HUES48 (cell line): ENCODE data around the gene LRRC73.
"Not testable (repeated sequence)": the region's sequence is repeated elsewhere in the genome, so short reads cannot be mapped to it uniquely, and the experiment has no call there.

Source experiments
- H3K27ac ChIP-seq: one replicate; pipeline ENCODE4 v1.7.0; 2013; ENCODE audit warnings: low read depth, low read length, inconsistent platforms
- H3K27me3 ChIP-seq: 2 replicates; pipeline ENCODE4 v1.6.1; 2013; ENCODE audit warnings: mild to moderate bottlenecking, low read length; ENCODE audit not compliant: control insufficient read depth, insufficient read depth
- H3K36me3 ChIP-seq: 2 replicates; pipeline ENCODE4 v1.6.1; 2013; ENCODE audit warnings: low read length; ENCODE audit not compliant: control insufficient read depth, insufficient read depth
- H3K4me1 ChIP-seq: 2 replicates; pipeline ENCODE4 v1.6.1; 2013; ENCODE audit warnings: mild to moderate bottlenecking, low read length; ENCODE audit not compliant: control insufficient read depth, insufficient read depth
- H3K4me3 ChIP-seq: 2 replicates; pipeline ENCODE4 v1.5.1; 2013; ENCODE audit warnings: mild to moderate bottlenecking, low read depth, low read length
- H3K9ac ChIP-seq: 2 replicates; pipeline ENCODE4 v1.6.1; 2013; ENCODE audit warnings: mild to moderate bottlenecking, low read depth, low read length, moderate library complexity
- H3K9me3 ChIP-seq: 2 replicates; pipeline ENCODE4 v1.6.1; 2013; ENCODE audit warnings: low read length; ENCODE audit not compliant: control insufficient read depth, insufficient read depth

The LRRC73 gene

GRCh38 chr6:43499028-43499815 lies 10.9 kb downstream of the LRRC73 start:
- Histone ChIP-seq H3K27ac (no peak overlapping the region), H3K4me1 (peaks cover 13% of the 10 kb centered on the region), H3K36me3 (peaks cover 66% of the 10 kb centered on the region), H3K9me3 (no peaks in the 10 kb centered on the region), H3K9ac (no peak overlapping the region), H3K4me3 (no peak overlapping the region), H3K27me3 (no peaks in the 10 kb centered on the region)

- Histone ChIP-seq H3K4me1 (peaks cover 13% of the 10 kb centered on the region), H3K36me3 (peaks cover 60% of the 10 kb centered on the region)
- H3K4me3 ChIP-seq, H3K9me3 ChIP-seq, H3K27ac ChIP-seq, H3K27me3 ChIP-seq, H3K9ac ChIP-seq: not testable (repeated sequence)
Observed at GRCh38 chr6:43498291-43498690, 11.9 kb downstream of the LRRC73 start.

GRCh38 chr6:43497689-43498088 lies 12.5 kb downstream of the LRRC73 start:
- Histone ChIP-seq H3K27ac (no peak overlapping the region), H3K9ac (no peak overlapping the region), H3K27me3 (no peaks in the 10 kb centered on the region), H3K4me3 (no peak overlapping the region), H3K9me3 (no peaks in the 10 kb centered on the region), H3K36me3 (peaks cover 54% of the 10 kb centered on the region), H3K4me1 (peaks cover 19% of the 10 kb centered on the region)

GRCh38 chr6:43497129-43497396 lies 13.1 kb downstream of the LRRC73 start:
- H3K27me3 ChIP-seq = no peaks in the 10 kb centered on the region
- H3K9ac ChIP-seq = no peak overlapping the region
- peaks cover 24% of the 10 kb centered on the region for H3K4me1 ChIP-seq
- no peak overlapping the region for H3K27ac ChIP-seq
- H3K4me3 ChIP-seq = no peak overlapping the region
- peaks cover 47% of the 10 kb centered on the region for H3K36me3 ChIP-seq
- no peaks in the 10 kb centered on the region for H3K9me3 ChIP-seq

- peaks cover 24% of the 10 kb centered on the region for H3K4me1 ChIP-seq
- H3K9ac ChIP-seq = no peak overlapping the region
- H3K4me3 ChIP-seq = no peak overlapping the region
- H3K27me3 ChIP-seq = no peaks in the 10 kb centered on the region
- no peaks in the 10 kb centered on the region for H3K9me3 ChIP-seq
- H3K36me3 ChIP-seq = peaks cover 42% of the 10 kb centered on the region
- H3K27ac ChIP-seq = peak overlapping the region; percentile 66
Observed at GRCh38 chr6:43496370-43497128, 13.6 kb downstream of the LRRC73 start.

- Histone ChIP-seq H3K27ac (peak overlapping the region; percentile 66), H3K4me1 (peaks cover 24% of the 10 kb centered on the region), H3K36me3 (peaks cover 31% of the 10 kb centered on the region), H3K9ac (no peak overlapping the region), H3K4me3 (no peak overlapping the region), H3K9me3 (no peaks in the 10 kb centered on the region), H3K27me3 (no peaks in the 10 kb centered on the region)
Observed at GRCh38 chr6:43495409-43495941, 14.7 kb downstream of the LRRC73 start.

GRCh38 chr6:43494766-43495165 lies 15.4 kb downstream of the LRRC73 start:
- H3K9me3 ChIP-seq = no peaks in the 10 kb centered on the region
- no peak overlapping the region for H3K4me3 ChIP-seq
- H3K27ac ChIP-seq = no peak overlapping the region
- peaks cover 26% of the 10 kb centered on the region for H3K36me3 ChIP-seq
- H3K27me3 ChIP-seq = no peaks in the 10 kb centered on the region
- no peak overlapping the region for H3K9ac ChIP-seq
- H3K4me1 ChIP-seq = peaks cover 24% of the 10 kb centered on the region

- Histone ChIP-seq H3K36me3 (peaks cover 26% of the 10 kb centered on the region), H3K4me3 (no peak overlapping the region), H3K27ac (no peak overlapping the region), H3K9ac (no peak overlapping the region), H3K9me3 (no peaks in the 10 kb centered on the region), H3K4me1 (peaks cover 24% of the 10 kb centered on the region), H3K27me3 (no peaks in the 10 kb centered on the region)
Observed at GRCh38 chr6:43494321-43494720, 15.8 kb downstream of the LRRC73 start.

- Histone ChIP-seq H3K27me3 (no peaks in the 10 kb centered on the region), H3K36me3 (peaks cover 24% of the 10 kb centered on the region), H3K27ac (no peak overlapping the region), H3K4me3 (no peak overlapping the region), H3K9me3 (no peaks in the 10 kb centered on the region), H3K9ac (no peak overlapping the region), H3K4me1 (peaks cover 24% of the 10 kb centered on the region)
Observed at GRCh38 chr6:43493833-43494232, 16.3 kb downstream of the LRRC73 start.

- no peak overlapping the region for H3K27ac ChIP-seq
- H3K9ac ChIP-seq = no peak overlapping the region
- peaks cover 24% of the 10 kb centered on the region for H3K4me1 ChIP-seq
- no peaks in the 10 kb centered on the region for H3K27me3 ChIP-seq
- no peak overlapping the region for H3K4me3 ChIP-seq
- H3K9me3 ChIP-seq = no peaks in the 10 kb centered on the region
- peaks cover 18% of the 10 kb centered on the region; the same call in 1 of the 2 replicates for H3K36me3 ChIP-seq
Observed at GRCh38 chr6:43493230-43493629, 16.9 kb downstream of the LRRC73 start.

GRCh38 chr6:43492673-43493072 lies 17.5 kb downstream of the LRRC73 start:
- no peak overlapping the region for H3K9ac ChIP-seq

More at GRCh38 chr6:43492673-43493072, 17.5 kb downstream of the LRRC73 start:
- Histone ChIP-seq H3K4me1 (peaks cover 24% of the 10 kb centered on the region), H3K27ac (peak overlapping the region; percentile 23), H3K9me3 (no peaks in the 10 kb centered on the region), H3K27me3 (no peaks in the 10 kb centered on the region), H3K4me3 (no peak overlapping the region), H3K36me3 (peaks cover 13% of the 10 kb centered on the region; the same call in 1 of the 2 replicates)
